Liver (tissue), 9 donors: ENCODE data around the gene SLC38A5. TPM values are rescaled to one million over a fixed set of nuclear protein-coding genes. Genes with fewer than 3 reads are reported as not detected.

Source experiments
- DNase-seq: peaks from one replicate; pipeline ENCODE4 v3.0.0-alpha.2; 2017; ENCODE audit warnings: low spot score
- H3K27ac ChIP-seq, 2 donors: one replicate each; pipeline ENCODE4 v1.7.0; 2013; ENCODE audit warnings: inconsistent platforms in 2 of 2, low read length in 2 of 2, control low read depth in 1 of 2, low read depth in 1 of 2, mild to moderate bottlenecking in 1 of 2
- H3K27me3 ChIP-seq, 4 donors: one replicate each; pipeline versions ENCODE4 v1.6.1 to v1.7.0; 2013; ENCODE audit warnings: low read length in 3 of 4, inconsistent platforms in 1 of 4, mild to moderate bottlenecking in 1 of 4, moderate library complexity in 1 of 4; ENCODE audit not compliant: control insufficient read depth in 4 of 4, insufficient read depth in 4 of 4
- H3K36me3 ChIP-seq, 4 donors: one replicate each; pipeline versions ENCODE4 v1.6.1 to v1.7.0; 2013; ENCODE audit warnings: low read length in 3 of 4, mild to moderate bottlenecking in 3 of 4, low read depth in 1 of 4, moderate library complexity in 1 of 4; ENCODE audit not compliant: control insufficient read depth in 4 of 4, insufficient read depth in 3 of 4
- H3K4me1 ChIP-seq, 4 donors: one replicate each; pipeline versions ENCODE4 v1.6.1 to v1.7.0; 2013; ENCODE audit warnings: low read length in 3 of 4, mild to moderate bottlenecking in 3 of 4, moderate library complexity in 1 of 4; ENCODE audit not compliant: control insufficient read depth in 4 of 4, insufficient read depth in 4 of 4
- H3K4me3 ChIP-seq, 3 donors: one replicate each; pipeline versions ENCODE4 v1.6.1 to v1.7.0; 2013; ENCODE audit warnings: low read length in 3 of 3, control low read depth in 1 of 3, low read depth in 1 of 3, mild to moderate bottlenecking in 1 of 3
- H3K9ac ChIP-seq, 2 donors: one replicate each; pipeline ENCODE4 v1.7.0; 2013; ENCODE audit warnings: low read length in 2 of 2, mild to moderate bottlenecking in 2 of 2, moderate library complexity in 2 of 2, control low read depth in 1 of 2, low read depth in 1 of 2
- H3K9me3 ChIP-seq, 4 donors: one replicate each; pipeline versions ENCODE4 v1.6.1 to v1.7.0; 2013; ENCODE audit warnings: low read length in 3 of 4; ENCODE audit not compliant: control insufficient read depth in 4 of 4
- EGR1 ChIP-seq, 2 donors: IDR thresholded peaks; 2 replicates each; pipeline ENCODE4 v1.6.1; 2016 to 2018; ENCODE audit warnings: antibody characterized with exemption in 2 of 2, low read depth in 2 of 2
- FOXA2 ChIP-seq: IDR thresholded peaks from 2 replicates; pipeline ENCODE4 v1.6.1; 2016; ENCODE audit warnings: antibody characterized with exemption
- HNF4A ChIP-seq, 2 donors: conservative IDR thresholded peaks; 2 replicates each; pipeline ENCODE4 v1.6.1; 2016; ENCODE audit warnings: antibody characterized with exemption in 2 of 2, mild to moderate bottlenecking in 2 of 2
- JUND ChIP-seq, 2 donors: IDR thresholded peaks; 2 replicates each; pipeline ENCODE4 v1.6.1; 2016; ENCODE audit warnings: antibody characterized with exemption in 2 of 2
- NR2F2 ChIP-seq: IDR thresholded peaks from 2 replicates; pipeline ENCODE4 v1.6.1; 2016; ENCODE audit warnings: antibody characterized with exemption
- RAD21 ChIP-seq, 2 donors: IDR thresholded peaks; 2 replicates each; pipeline ENCODE4 v1.6.1; 2016; ENCODE audit warnings: antibody characterized with exemption in 2 of 2, mild to moderate bottlenecking in 2 of 2
- RXRA ChIP-seq, 2 donors: IDR thresholded peaks; 2 replicates each; pipeline ENCODE4 v1.6.1; 2017 to 2018; ENCODE audit warnings: antibody characterized with exemption in 2 of 2, mild to moderate bottlenecking in 1 of 2
- SP1 ChIP-seq: IDR thresholded peaks from 2 replicates; pipeline ENCODE4 v1.6.1; 2018; ENCODE audit warnings: antibody characterized with exemption, mild to moderate bottlenecking
- TAF1 ChIP-seq: conservative IDR thresholded peaks from 2 replicates; pipeline ENCODE4 v1.6.1; 2016; ENCODE audit warnings: antibody characterized with exemption, mild to moderate bottlenecking
- YY1 ChIP-seq: IDR thresholded peaks from 2 replicates; pipeline ENCODE4 v1.6.1; 2016; ENCODE audit warnings: antibody characterized with exemption, mild to moderate bottlenecking
- WGBS: extraction: QIAGEN DNeasy Blood & Tissue Kit; methylation state at CpG from one replicate; pipeline ENCODE4 v1.1.7; 2013; 5-methylcytosine and 5-hydroxymethylcytosine counted together
- polyA plus RNA-seq, 2 donors: library from polyadenylated mRNA; stranded (reverse) in 1 of 2; unstranded in 1 of 2; fragments of 200-250 nt in 1 of 2; fragments of >200 nt in 1 of 2; fragmentation: Nextera tagmentation in 1 of 2; extraction: Ambion mirVana in 1 of 2; gene quantifications; one replicate each; pipeline versions ENCODE4 v1.2.1 to v1.2.3, GENCODE V29; 2013 to 2015
- total RNA-seq, 2 donors: library from RNA; depleted of rRNA; stranded (reverse); fragments of >200 nt; gene quantifications; one replicate each; pipeline ENCODE4 v1.2.3, GENCODE V29; 2014
- TF ChIP-seq, protein P1 (sequence below): IDR thresholded peaks from 2 replicates; pipeline ENCODE4 v1.6.1; 2016; ENCODE audit warnings: antibody characterized with exemption, mild to moderate bottlenecking
- TF ChIP-seq, protein P2 (sequence below): fragments of 150-350 bp; IDR thresholded peaks from 2 replicates; pipeline ENCODE4 v1.5.1; 2017; ENCODE audit warnings: improper control_type of control experiment, low read depth, low read length; ENCODE audit not compliant: missing input control
- TF ChIP-seq, protein P3 (sequence below): IDR thresholded peaks from 2 replicates; pipeline ENCODE4 v1.6.1; 2016; ENCODE audit warnings: antibody characterized with exemption
- TF ChIP-seq, protein P4 (sequence below): IDR thresholded peaks from 2 replicates; pipeline ENCODE4 v1.6.1; 2016; ENCODE audit warnings: antibody characterized with exemption
- TF ChIP-seq, protein P5 (sequence below): IDR thresholded peaks from 2 replicates; pipeline ENCODE4 v1.6.1; 2016; ENCODE audit warnings: antibody characterized with exemption
- donor health status: healthy.
- donor health status: healthy.
- donor health status: healthy.
- donor health status: healthy.
- donor health status: healthy.

Gene SLC38A5
- total and polyA plus RNA-seq, 4 donors: 0.25 to 81.3 (median 0.45) TPM

DNA sequence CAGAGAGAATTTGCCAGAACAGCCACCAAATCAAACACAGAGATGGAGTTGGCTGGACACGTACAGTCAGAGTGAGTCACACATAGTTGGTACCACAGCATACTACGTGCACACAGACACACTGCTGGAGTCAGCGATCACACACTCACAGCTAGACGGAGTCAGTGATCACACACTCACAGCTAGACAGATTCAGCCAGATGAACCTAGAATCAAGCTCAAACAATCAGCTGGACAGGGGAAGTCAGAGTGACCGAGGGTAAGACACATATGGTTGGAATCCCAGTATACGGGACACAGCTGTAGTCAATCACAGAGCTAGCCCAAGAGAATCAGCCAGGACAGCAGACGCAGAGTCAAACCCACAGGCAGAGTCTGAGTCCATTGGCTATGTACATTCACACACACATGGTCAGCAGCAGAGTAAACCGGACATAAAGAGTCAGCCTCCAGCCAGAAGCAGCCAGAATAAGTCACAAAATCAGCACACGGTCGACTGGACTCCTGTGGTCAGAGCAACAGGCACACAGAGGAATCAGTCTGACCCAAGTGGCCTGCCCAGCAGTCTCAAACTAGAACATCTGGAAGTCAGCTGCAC, 4.6 kb downstream of the SLC38A5 start:
- Histone ChIP-seq H3K27ac (no peak overlapping the region), H3K27me3 (peaks cover 0 to 7% (median 0%) of the 10 kb centered on the region in 4 donors), H3K9me3 (no peaks in the 10 kb centered on the region), H3K9ac (no peak overlapping the region), H3K4me3 (no peak overlapping the region), H3K4me1 (no peaks in the 10 kb centered on the region), H3K36me3 (no peaks in the 10 kb centered on the region)
- WGBS: 85% methylated on average over 10 of the region's 10 CpGs
- TF ChIP-seq JUND (IDR thresholded peaks at IDR 0.05) (no peak), RXRA (IDR thresholded peaks at IDR 0.05) (no peak), YY1 (no peak), RAD21 (IDR thresholded peaks at IDR 0.05) (no peak), TAF1 (no peak), SP1 (no peak), HNF4A (conservative IDR thresholded peaks at IDR 0.05) (no peak), FOXA2 (no peak)
- TF ChIP-seq, protein P1, sequence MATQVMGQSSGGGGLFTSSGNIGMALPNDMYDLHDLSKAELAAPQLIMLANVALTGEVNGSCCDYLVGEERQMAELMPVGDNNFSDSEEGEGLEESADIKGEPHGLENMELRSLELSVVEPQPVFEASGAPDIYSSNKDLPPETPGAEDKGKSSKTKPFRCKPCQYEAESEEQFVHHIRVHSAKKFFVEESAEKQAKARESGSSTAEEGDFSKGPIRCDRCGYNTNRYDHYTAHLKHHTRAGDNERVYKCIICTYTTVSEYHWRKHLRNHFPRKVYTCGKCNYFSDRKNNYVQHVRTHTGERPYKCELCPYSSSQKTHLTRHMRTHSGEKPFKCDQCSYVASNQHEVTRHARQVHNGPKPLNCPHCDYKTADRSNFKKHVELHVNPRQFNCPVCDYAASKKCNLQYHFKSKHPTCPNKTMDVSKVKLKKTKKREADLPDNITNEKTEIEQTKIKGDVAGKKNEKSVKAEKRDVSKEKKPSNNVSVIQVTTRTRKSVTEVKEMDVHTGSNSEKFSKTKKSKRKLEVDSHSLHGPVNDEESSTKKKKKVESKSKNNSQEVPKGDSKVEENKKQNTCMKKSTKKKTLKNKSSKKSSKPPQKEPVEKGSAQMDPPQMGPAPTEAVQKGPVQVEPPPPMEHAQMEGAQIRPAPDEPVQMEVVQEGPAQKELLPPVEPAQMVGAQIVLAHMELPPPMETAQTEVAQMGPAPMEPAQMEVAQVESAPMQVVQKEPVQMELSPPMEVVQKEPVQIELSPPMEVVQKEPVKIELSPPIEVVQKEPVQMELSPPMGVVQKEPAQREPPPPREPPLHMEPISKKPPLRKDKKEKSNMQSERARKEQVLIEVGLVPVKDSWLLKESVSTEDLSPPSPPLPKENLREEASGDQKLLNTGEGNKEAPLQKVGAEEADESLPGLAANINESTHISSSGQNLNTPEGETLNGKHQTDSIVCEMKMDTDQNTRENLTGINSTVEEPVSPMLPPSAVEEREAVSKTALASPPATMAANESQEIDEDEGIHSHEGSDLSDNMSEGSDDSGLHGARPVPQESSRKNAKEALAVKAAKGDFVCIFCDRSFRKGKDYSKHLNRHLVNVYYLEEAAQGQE: no peak
- TF ChIP-seq, protein P2, sequence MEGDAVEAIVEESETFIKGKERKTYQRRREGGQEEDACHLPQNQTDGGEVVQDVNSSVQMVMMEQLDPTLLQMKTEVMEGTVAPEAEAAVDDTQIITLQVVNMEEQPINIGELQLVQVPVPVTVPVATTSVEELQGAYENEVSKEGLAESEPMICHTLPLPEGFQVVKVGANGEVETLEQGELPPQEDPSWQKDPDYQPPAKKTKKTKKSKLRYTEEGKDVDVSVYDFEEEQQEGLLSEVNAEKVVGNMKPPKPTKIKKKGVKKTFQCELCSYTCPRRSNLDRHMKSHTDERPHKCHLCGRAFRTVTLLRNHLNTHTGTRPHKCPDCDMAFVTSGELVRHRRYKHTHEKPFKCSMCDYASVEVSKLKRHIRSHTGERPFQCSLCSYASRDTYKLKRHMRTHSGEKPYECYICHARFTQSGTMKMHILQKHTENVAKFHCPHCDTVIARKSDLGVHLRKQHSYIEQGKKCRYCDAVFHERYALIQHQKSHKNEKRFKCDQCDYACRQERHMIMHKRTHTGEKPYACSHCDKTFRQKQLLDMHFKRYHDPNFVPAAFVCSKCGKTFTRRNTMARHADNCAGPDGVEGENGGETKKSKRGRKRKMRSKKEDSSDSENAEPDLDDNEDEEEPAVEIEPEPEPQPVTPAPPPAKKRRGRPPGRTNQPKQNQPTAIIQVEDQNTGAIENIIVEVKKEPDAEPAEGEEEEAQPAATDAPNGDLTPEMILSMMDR: no peak
- DNase-seq: no peak

DNA sequence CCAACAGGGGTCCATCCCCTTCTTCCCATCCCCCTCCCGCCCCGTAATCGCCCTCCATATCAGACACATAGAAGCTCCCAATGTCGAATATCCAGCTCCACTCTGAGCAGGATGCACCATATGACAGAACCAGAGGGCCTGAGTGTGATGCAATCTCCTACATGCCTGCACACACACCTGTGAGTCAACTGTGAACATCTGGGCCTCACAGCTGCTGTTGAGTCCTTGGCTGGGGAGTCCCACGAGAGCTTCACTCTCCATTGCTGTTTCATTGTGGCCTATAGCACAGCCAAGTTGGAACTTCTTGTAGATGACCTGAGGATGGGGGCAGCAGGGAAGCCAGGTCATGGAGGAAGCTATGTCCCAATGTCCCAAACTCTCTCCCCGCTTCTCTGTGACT, 8.2 kb downstream of the SLC38A5 start:
- WGBS: 77% methylated on average over 6 of the region's 6 CpGs
- Histone ChIP-seq H3K36me3 (no peaks in the 10 kb centered on the region), H3K27me3 (no peaks in the 10 kb centered on the region), H3K9me3 (no peaks in the 10 kb centered on the region), H3K4me1 (no peaks in the 10 kb centered on the region), H3K4me3 (no peak overlapping the region), H3K9ac (no peak overlapping the region), H3K27ac (no peak overlapping the region)
- TF ChIP-seq, protein P3, sequence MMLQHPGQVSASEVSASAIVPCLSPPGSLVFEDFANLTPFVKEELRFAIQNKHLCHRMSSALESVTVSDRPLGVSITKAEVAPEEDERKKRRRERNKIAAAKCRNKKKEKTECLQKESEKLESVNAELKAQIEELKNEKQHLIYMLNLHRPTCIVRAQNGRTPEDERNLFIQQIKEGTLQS: no peak
- TF ChIP-seq JUND (IDR thresholded peaks at IDR 0.05): no peak
- no peak for TF ChIP-seq RXRA (IDR thresholded peaks at IDR 0.05)
- TF ChIP-seq SP1: no peak
- no peak for TF ChIP-seq FOXA2
- TF ChIP-seq, protein P4, sequence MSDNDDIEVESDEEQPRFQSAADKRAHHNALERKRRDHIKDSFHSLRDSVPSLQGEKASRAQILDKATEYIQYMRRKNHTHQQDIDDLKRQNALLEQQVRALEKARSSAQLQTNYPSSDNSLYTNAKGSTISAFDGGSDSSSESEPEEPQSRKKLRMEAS: no peak
- TF ChIP-seq NR2F2: no peak
- TF ChIP-seq TAF1: no peak
- TF ChIP-seq, protein P1: no peak
- TF ChIP-seq, protein P2: no peak
- TF ChIP-seq EGR1 (IDR thresholded peaks at IDR 0.05; ENCODE audit: low read depth in 2 of 2): no peak
- TF ChIP-seq, protein P5, sequence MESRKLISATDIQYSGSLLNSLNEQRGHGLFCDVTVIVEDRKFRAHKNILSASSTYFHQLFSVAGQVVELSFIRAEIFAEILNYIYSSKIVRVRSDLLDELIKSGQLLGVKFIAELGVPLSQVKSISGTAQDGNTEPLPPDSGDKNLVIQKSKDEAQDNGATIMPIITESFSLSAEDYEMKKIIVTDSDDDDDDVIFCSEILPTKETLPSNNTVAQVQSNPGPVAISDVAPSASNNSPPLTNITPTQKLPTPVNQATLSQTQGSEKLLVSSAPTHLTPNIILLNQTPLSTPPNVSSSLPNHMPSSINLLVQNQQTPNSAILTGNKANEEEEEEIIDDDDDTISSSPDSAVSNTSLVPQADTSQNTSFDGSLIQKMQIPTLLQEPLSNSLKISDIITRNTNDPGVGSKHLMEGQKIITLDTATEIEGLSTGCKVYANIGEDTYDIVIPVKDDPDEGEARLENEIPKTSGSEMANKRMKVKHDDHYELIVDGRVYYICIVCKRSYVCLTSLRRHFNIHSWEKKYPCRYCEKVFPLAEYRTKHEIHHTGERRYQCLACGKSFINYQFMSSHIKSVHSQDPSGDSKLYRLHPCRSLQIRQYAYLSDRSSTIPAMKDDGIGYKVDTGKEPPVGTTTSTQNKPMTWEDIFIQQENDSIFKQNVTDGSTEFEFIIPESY: no peak
- no peak for DNase-seq
